ENCODE results near the gene DHTKD1.
"Not testable (repeated sequence)": the region's sequence is repeated elsewhere in the genome, so short reads cannot be mapped to it uniquely, and the experiment has no call there.

Gene DHTKD1

GRCh38 chr10:12135631-12136030 lies 66.9 kb downstream of the DHTKD1 start:
- in situ Hi-C loops (cut with MboI; ENCODE audit: low sequenced_read_pairs) = no loop called here

- in situ Hi-C loops (cut with MboI; ENCODE audit: low sequenced_read_pairs) = no loop called here
Measured at GRCh38 chr10:12140038-12140437, 71.3 kb downstream of the DHTKD1 start.

- in situ Hi-C loops (cut with MboI; ENCODE audit: low sequenced_read_pairs) = no loop called here
Measured at GRCh38 chr10:12144538-12144937, 75.8 kb downstream of the DHTKD1 start.

GRCh38 chr10:12150163-12150562 lies 81.4 kb downstream of the DHTKD1 start:
- in situ Hi-C loops (cut with MboI; ENCODE audit: low sequenced_read_pairs) = no loop called here

GRCh38 chr10:12154516-12154915 lies 85.8 kb downstream of the DHTKD1 start:
- in situ Hi-C loops (cut with MboI; ENCODE audit: low sequenced_read_pairs) = no loop called here

GRCh38 chr10:12156367-12157123 lies 87.8 kb downstream of the DHTKD1 start:
- in situ Hi-C loops (cut with MboI; ENCODE audit: low sequenced_read_pairs) = no loop called here

GRCh38 chr10:12158111-12158510 lies 89.4 kb downstream of the DHTKD1 start:
- in situ Hi-C loops (cut with MboI; ENCODE audit: low sequenced_read_pairs) = no loop called here

- in situ Hi-C loops (cut with MboI; ENCODE audit: low sequenced_read_pairs) = no loop called here
Measured at GRCh38 chr10:12160664-12161063, 91.9 kb downstream of the DHTKD1 start.

- in situ Hi-C loops (cut with MboI; ENCODE audit: low sequenced_read_pairs) = no loop called here
Measured at GRCh38 chr10:12162927-12163326, 94.2 kb downstream of the DHTKD1 start.

- in situ Hi-C loops (cut with MboI; ENCODE audit: low sequenced_read_pairs) = no loop called here
Measured at GRCh38 chr10:12164085-12164484, 95.3 kb downstream of the DHTKD1 start.

GRCh38 chr10:12165036-12165435 lies 96.3 kb downstream of the DHTKD1 start:
- in situ Hi-C loops (cut with MboI; ENCODE audit: low sequenced_read_pairs) = no loop called here

- in situ Hi-C loops (cut with MboI; ENCODE audit: low sequenced_read_pairs) = no loop called here
Measured at GRCh38 chr10:12165999-12166775, 97.4 kb downstream of the DHTKD1 start.

- in situ Hi-C loops (cut with MboI; ENCODE audit: low sequenced_read_pairs) = not testable (repeated sequence)
Measured at GRCh38 chr10:12171512-12171911, 102.8 kb downstream of the DHTKD1 start.
